Measurements from ENCODE around the gene SLC2A3. TPM values are rescaled to one million over a fixed set of nuclear protein-coding genes. Genes with fewer than 3 reads are reported as not detected.
"Not testable (repeated sequence)": the region's sequence is repeated elsewhere in the genome, so short reads cannot be mapped to it uniquely, and the experiment has no call there.

The SLC2A3 gene
- total RNA-seq, 1 donor from 2014 or later, result 8.7 TPM

DNA sequence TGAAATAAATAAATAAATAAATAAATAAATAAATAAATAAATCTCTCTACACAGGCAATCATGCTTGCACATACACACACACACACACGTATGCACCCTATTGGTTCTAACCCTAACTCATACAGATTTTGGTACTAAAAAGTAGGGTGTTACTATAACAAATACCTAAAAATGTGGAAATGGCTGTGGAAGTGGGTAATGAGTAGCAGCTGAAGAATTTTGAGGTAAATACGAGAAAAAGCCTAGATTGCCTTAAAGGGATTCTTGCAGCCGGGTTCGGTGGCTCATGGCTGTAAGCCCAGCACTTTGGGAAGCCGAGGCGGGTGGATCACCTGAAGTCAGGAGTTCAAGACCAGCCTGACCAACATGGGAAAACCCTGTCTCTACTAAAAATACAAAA is 15.7 kb upstream of the SLC2A3 start:
- no peak for DNase-seq (ENCODE audit: low read depth)

DNA sequence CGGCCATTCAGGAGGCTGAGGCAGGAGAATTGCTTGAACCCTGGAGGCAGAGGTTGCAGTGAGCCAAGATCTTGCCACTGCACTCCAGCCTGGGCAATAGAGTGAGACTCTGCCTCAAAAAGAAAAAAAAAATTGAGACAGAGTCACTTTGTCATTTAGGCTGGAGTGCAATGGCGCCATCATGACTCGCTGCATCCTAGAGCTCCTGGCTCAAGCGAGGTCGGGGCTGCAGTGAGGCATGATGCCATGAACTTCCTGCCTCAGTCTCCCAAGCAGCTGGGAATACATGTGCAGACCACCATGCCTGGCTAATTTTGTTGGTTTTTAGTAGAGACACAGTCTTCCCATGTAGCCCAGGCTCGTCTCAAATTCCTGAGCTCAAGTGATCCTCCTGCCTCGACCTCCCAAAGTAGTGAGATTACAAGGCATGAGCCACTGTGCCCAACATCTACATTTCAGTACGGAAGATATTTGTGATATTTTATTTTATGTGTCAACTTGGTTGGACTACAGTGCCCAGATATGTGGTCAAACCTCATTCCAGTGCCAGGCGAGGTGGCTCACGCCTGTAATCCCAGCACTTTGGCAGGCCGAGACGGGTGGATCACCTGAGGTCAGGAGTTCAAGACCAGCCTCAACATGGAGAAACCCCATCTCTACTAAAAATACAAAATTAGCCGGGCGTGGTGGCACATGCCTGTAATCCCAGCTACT is 14.4 kb upstream of the SLC2A3 start:
- DNase-seq (ENCODE audit: low read depth), result not testable (repeated sequence)

DNA sequence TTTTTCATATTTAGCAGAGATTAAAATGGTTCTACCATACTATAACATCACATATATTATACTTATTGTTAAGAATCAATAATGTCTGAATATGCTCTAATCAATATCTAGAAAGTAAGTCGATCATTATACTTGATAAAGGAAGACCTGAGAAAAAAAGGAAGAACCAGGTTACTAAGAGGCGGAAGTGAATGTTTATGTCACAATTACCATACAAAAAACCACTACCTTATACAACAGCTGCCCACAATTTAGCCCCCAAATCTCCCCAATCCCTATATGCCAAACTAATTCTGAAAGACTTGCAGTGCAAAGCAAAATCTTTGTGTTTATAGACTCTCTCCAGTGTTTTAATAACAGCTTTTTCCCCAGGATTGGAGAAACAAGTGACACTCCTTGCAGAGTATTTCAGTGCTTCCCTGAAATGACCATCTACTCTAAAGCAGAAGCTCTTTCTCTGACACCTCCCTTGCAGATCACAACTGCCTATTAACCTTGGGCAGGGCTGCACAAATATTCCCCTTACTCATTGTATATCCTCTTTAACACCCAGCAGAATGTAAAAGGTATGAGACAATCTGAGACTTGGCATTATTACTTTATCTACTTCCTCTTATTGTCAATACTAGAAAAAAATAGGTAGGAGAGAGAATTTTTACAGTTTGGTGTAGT is 12.7 kb upstream of the SLC2A3 start:
- no peak for DNase-seq (ENCODE audit: low read depth)

DNA sequence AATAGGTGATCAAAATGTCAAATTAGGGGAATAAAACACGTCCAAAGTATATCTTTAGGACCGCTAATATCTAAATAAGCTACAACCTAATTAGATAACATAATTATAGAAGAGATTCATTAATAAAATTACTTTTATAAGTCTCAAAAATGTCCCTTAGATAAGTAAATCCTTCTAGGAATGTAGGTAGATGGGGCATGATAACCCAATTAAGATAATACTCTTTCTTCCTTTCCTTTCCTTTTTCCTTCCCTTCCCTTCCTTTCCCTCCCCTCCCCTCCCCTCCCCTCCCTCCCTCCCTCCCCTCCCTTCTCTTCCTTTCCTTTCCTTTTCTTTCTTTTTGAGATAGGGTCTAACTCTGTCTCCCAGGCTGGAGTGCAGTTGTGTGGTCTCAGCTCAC is 11.0 kb upstream of the SLC2A3 start:
- no peak for DNase-seq (ENCODE audit: low read depth)

DNA sequence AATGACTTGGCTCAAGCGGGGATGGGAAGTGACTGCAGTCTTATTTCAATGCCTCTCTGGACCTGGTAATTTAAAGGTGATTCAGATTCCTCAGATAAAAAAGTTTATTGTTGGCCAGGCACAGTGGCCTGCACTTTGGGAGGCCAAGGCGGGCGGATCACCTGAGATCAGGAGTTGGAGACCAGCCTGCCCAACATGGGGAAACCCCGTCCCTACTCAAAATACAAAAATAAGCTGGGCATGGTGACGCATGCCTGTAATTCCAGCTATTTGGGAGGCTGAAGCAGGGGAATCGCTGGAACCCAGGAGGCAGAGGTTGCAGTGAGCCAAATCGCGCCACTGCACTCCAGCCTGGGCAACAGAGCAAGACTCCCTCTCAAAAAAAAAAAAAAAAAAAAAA is 8.8 kb upstream of the SLC2A3 start:
- DNase-seq (ENCODE audit: low read depth), result not testable (repeated sequence)

DNA sequence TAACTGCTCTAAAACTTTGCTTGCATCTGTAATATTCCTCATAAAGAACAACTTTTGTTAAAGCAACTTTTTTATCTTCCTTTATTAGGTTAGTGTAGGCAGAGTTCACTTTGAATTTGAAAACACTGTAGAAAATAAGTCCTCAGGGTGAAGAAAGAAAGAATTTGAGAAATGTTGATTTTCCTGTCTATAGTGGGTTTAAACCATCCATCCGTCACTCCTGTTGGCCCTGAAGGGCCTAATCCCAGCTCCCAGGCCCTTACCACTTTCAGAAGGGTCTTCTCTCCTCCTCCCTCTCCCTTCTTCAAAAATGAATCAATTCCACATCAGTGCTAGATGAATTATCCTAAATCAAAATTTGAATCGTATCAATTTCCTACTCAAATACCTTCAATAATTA is 4.9 kb upstream of the SLC2A3 start:
- DNase-seq (ENCODE audit: low read depth), result no peak

DNA sequence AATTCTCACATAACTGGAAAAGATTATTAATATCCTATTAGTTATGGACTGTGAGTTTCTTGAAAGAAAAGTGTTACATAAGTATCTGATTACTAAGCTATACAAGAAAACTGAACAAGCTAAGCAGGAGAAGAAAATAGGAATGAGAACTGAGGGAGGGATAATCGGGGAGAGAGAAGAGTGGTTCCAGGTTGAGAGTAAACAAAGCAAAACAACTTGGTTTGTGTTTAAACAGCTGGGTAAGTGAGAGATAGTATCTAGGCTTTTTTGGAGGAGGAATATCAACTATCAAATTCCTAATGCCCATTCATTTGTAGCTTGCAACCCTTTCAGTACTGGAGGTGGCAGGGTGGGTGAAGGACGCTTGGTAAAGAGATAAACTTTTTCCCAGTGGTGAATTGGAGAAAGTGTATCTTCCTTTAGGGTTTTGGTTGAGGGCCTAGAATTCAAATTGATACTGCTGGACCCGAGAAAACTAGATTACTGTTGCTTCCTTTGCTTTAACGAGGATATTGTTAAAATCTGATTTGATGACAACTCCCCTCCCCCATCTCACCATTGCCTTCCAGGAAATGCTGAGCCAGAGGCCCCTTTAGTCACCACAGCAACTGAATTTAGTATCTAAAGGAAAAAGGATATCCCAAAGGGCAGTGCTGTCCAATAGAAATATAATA is 2.0 kb upstream of the SLC2A3 start:
- no peak for DNase-seq (ENCODE audit: low read depth)

DNA sequence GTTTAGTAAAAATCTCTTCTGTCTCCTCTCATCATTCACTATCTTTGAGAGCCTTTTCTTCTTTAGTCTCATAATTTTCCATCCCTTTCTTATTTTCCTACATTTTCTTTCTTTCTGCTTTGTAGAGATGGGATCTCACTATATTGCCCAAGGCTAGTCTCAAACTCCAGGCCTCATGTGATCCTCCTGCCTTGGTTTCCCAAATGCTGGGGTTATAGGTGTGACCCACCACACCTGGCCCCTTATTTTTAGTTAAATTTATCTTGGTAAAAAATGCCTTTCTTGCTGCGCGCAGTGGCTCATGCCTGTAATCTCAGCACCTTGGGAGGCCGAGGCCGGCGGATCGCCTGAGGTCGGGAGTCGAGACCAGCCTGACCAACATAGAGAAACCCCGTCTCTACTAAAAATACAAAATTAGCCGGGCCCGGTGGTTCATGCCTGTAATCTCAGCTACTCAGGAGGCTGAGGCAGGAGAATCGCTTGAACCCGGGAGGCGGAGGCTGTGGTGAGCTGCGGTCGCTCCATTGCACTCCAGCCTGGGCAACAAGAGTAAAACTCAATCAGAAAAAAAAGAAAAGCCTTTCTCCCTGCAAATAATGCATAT is 996 bp downstream of the SLC2A3 start:
- DNase-seq (ENCODE audit: low read depth), result no peak

DNA sequence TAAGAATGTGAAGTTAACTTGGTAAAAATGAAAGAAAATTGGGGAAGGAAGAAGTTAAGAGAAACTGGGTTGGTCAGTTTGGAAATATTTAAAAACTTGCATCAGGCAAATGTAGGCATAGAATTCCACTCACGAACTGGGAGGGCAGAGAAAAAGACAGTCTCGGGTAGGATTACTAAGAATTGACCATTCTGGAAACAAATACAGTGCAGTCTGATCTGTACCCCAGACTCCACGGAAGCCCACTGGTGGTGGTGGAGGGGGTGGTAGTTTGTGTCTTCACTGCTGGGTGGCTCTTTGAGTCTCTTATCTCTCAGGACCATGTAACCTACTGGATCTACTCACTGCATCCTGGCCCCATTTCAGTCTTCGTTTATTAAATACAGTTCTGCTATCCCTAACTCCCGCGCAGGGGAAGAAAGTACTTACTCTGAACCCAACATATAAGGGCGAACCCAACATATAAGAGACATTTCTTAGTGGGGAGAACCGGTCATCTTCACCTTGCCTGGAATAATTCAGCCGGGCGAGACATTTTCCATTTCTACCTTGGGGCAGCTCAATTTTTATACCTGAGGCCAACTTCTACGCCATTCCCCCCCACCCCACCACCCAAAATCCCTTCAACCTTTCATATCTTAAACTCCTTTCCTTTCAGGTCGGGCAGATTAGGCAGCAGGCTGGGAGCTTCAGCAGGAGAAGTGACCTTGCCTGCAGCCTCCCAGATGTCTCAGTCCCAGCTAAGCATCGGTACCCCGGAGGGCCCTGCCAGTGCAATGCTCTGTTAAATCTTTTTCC is 1.7 kb downstream of the SLC2A3 start:
- DNase-seq (ENCODE audit: low read depth), result no peak

DNA sequence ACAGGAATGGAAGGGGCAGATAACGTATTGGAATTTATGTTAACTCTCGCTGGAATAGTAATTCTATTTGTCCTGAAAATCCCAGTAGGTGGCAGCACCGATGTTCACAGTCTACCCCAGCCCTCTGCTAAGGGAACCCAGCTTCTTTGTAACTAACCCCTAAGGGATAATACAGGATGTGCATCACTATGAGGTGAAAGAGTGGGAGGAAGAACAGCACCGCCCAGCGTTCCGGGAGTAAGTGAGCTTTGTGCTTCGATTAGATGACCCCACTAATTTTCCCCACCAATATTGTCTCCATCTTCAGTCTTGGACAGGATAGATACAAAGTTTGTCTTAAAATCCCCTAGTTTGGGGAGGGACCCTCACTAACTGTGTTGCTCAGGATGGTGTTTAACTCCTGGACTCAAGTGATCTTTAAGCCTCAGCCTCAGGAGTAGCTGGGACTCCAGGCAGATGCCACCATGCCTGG is 2.7 kb downstream of the SLC2A3 start:
- peak; percentile 89 for DNase-seq (ENCODE audit: low read depth)

DNA sequence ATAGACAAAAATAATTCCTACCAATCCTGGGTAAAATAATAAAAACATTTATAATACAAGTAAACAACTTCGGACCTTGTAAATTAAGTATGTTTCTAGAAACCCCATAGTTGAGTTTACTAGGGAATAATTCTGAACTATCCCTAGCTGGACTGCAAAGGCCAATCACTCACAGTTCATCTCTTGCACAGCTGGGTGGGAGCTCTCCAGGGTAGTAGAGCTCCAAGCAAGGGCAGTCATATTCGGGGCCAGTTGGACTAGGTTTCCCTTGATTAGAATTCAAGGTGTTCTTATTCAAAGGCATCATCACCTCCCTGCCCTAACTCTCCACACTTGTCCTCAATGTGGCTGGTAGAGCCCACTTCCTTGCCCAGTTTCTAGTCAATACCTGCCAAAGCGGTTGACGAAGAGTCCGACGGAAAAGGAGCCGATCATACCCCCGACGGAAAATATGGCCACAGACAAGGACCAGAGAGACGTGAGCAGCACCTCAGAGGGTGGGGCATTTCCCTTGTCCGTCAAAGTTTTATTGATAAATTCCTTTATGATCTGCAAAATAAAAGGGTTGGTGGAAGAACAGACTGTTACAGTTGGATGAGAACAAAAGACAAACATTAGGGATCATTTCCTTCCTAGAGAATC is 3.3 kb downstream of the SLC2A3 start:
- not testable (repeated sequence) for DNase-seq (ENCODE audit: low read depth)

DNA sequence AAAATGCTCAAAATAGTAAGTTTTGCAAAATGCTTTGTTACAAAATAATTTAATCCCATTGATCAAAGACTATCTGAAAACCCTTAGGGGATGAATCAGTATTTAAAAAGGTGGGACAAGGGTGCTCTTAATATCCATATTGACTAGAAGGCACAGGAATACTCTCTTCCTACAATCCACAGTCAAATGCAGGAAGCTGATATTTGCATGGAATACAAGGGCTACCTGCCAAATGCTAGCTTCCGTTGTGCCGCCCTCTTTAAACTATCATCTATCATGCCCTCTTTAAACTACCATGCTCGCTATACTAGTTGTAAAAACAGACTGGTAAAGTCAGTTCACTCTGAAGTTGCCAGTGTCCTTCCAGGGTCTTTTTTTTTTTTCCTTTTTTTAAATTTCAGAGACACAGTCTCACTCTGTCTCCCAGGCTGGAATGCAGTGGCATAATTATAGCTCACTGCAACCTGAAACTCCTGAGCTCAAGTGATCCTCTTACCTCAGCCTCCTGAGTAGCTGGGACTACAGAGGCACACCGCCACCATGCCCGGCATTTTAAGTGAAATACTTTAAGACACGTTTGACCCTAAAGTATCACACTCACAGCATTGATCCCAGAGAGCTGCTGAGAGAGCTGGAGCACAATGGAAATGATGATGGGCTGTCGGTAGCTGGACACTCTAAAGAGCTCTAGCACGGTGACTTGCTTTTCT is 6.7 kb downstream of the SLC2A3 start:
- DNase-seq (ENCODE audit: low read depth), result no peak

DNA sequence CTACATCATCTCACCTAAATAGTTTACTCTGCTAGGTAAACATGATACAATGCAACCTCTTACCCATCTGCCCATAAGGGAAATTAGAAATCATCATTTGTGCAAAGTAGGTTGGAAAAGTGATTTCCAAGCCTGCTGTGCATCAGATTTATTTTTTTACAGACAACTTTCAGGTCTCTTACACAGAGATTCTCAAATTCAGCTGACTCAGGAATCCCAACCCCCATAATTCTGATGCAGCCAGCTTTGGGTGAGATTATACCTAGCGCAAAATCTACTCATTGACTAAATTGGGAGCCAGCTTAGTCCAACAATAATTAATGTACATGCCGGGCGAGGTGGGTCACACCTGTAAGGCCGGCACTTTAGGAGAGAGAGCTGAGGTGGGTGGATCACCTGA is 8.5 kb downstream of the SLC2A3 start:
- DNase-seq (ENCODE audit: low read depth), result no peak

DNA sequence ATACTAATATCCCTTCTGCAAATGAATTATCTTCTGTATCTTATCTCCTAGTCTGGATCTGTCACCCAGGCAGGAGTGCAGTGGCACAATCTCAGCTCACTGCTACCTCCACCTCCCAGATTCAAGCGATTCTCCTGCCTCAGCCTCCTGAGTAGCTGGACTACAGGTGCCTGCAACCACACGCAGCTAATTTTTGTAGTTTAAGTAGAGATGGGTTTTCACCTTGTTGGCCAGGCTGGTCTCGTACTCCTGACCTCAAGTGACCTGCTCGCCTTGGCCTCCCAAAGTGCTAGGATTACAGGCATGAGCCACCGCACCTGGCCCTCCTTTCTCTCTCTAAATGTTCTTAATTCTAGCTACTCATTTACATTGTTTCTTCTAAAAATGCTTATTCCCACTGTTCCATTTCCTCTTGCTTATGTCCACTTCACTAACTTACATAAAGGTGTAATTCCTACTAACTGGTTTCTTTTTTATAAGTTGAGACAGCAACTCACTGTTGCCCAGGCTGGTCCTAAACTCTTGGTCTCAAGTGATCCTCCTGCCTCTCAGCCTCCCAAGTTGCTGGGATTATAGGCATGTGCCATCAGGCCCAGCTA is 9.8 kb downstream of the SLC2A3 start:
- not testable (repeated sequence) for DNase-seq (ENCODE audit: low read depth)

DNA sequence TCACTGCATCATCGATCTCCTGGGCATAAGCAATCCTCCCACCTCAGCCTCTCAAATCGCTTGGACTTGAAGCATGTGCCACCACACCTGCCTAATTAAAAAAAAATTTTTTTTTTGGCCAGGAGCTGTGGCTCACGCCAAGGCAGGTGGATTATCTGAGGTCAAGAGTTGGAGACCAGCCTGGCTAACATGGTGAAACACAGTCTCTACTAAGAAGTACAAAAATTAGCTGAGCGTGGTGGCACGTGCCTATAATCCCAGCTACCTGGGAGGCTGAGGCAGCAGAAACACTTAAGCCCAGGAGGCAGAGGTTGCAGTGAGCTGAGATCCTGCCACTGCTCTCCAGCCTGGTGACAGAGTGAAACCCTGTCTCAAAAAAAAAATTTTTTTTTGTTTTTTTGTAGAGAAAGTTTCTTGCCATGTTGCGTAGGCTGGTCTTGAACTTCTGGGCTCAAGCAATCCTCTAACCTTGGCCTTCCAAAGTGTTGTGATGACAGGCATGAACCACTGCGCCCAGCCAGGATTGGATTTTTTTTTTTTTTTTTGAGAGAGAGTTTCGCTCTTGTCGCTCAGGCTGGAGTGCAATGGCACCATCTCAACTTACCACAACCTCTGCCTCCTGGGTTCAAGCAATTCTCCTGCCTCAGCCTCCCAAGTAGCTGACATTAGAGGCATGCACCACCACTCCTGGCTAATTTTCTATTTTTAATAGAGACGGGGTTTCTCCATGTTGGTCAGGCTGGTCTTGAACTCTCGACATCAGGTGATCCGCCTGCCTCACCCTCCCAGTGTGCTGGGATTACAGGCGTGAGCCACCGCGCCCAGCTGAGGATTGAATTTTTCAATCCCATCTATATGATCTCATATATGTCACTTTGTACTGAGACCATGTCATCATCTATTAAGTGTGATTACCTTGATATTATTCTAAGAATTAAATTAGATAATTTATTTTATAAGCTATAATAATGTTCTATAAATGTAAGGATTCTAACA is 12.4 kb downstream of the SLC2A3 start:
- DNase-seq (ENCODE audit: low read depth), result no peak

DNA sequence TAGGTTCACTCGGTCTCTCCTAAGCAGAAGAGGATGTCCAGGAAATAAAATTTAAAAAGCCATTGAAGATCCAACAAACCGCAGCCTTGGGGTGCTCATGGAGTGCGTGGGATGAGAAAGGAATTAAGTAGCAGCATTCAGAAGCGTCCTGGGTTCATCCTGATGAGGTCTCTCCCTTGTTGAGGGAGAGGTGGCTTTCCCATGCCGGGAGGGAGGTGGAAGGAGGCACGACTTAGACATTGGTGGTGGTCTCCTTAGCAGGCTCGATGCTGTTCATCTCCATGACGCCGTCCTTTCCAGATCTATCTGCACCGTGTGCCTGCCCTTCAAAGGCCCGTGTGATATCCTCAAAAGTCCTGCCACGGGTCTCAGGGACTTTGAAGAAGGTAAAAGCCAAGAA is 14.8 kb downstream of the SLC2A3 start:
- not testable (repeated sequence) for DNase-seq (ENCODE audit: low read depth)

DNA sequence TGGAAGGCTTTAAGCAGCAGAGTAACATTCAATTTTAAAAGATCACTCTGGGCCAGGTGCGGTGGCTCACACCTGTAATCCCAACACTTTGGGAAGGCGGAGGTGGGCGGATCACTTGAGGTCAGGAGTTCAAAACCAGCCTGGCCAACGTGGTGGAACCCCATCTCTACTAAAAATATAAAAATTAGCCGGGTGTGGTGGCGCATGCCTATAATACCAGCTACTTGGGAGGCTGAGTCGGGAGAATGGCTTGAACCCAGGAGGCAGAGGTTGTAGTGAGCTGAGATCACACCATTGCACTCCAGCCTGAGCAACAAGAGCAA is 17.8 kb downstream of the SLC2A3 start:
- DNase-seq (ENCODE audit: low read depth), result not testable (repeated sequence)

DNA sequence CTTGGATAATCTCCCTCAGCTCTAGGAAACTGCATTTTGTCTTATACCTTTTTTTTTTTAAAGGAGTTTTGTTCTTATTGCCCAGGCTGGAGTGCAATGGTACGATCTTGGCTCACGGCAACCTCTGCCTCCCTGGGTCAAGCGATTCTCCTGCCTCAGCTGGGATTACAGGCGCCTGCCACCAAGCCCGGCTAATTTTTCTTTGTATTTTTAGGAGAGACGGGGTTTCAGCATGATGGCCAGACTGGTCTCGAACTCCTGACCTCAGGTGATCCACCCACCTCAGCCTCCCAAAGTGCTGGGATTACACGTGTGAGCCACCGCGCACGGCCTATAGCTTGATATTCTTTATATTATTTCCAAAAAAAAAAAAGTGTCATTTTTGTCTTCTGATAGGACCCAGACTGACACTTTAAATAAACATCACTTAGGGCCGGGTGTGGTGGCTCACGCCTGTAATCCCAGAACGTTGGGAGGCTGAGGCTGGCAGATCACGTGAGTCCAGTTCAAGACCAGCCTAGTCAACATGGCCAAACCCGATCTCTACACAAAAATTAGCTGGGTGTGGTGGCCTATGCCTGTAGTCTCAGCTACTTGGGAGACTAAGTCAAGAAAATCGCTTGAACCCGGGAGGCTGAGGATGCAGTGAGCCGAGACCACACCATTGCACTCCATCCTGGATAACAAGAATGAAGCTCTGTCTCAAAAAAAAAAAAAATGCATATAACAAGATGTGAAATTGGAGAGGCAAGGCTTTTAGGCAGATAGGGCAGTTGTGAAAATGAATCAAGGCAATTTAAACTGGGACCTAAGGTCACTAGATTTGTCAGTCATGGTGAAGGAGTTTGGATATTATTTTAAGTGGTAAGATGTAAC is 18.4 kb downstream of the SLC2A3 start:
- DNase-seq (ENCODE audit: low read depth), result no peak

All from renal cortical epithelial cell (primary cell).